HEK293 (cell line): Measurements from ENCODE around the gene FOXD1.
A peak's percentile ranks its signal among the peaks of the same experiment; 100 is the strongest.

ENCODE experiments used
- GLI4 ChIP-seq: fragments of 450-650 bp; formaldehyde crosslinking; IDR thresholded peaks from 2 replicates; pipeline ENCODE4 v1.5.1; 2016; ENCODE audit warnings: missing biosample characterization, missing genetic modification characterization
- HOXC10 ChIP-seq: sonication (generic); formaldehyde crosslinking; IDR thresholded peaks from 2 replicates; pipeline ENCODE4 v1.8.1; 2023; ENCODE audit warnings: mild to moderate bottlenecking, missing genetic modification reagents
- KLF16 ChIP-seq: fragments of 450-650 bp; formaldehyde crosslinking; IDR thresholded peaks from 2 replicates; pipeline ENCODE4 v1.5.1; 2017; ENCODE audit warnings: missing biosample characterization, missing genetic modification characterization
- MYNN ChIP-seq: fragments of 450-650 bp; formaldehyde crosslinking; IDR thresholded peaks from 2 replicates; pipeline ENCODE4 v1.5.1; 2016; ENCODE audit warnings: missing biosample characterization, missing genetic modification characterization, borderline replicate concordance
- ZNF10 ChIP-seq: fragments of 450-650 bp; formaldehyde crosslinking; IDR thresholded peaks from 2 replicates; pipeline ENCODE4 v1.5.1; 2017; ENCODE audit warnings: missing biosample characterization, missing genetic modification characterization
- ZNF121 ChIP-seq: fragments of 450-650 bp; formaldehyde crosslinking; IDR thresholded peaks from 2 replicates; pipeline ENCODE4 v1.5.1; 2016; ENCODE audit warnings: missing biosample characterization, missing genetic modification characterization
- ZNF133 ChIP-seq: fragments of 450-650 bp; formaldehyde crosslinking; IDR thresholded peaks from 2 replicates; pipeline ENCODE4 v1.5.1; 2016; ENCODE audit warnings: missing biosample characterization, missing genetic modification characterization
- ZNF184 ChIP-seq: fragments of 450-650 bp; IDR thresholded peaks from 2 replicates; pipeline ENCODE4 v1.5.1; 2018; ENCODE audit warnings: missing biosample characterization, mild to moderate bottlenecking, missing genetic modification characterization
- ZNF221 ChIP-seq: fragments of 450-650 bp; formaldehyde crosslinking; IDR thresholded peaks from 2 replicates; pipeline ENCODE4 v1.5.1; 2017; ENCODE audit warnings: missing biosample characterization, missing genetic modification characterization, borderline replicate concordance
- ZNF341 ChIP-seq: fragments of 450-650 bp; formaldehyde crosslinking; IDR thresholded peaks from 2 replicates; pipeline ENCODE4; 2016; ENCODE audit warnings: low read depth, missing biosample characterization, missing genetic modification characterization
- ZNF423 ChIP-seq: fragments of 450-650 bp; formaldehyde crosslinking; IDR thresholded peaks from 2 replicates; pipeline ENCODE4 v1.5.1; 2016; ENCODE audit warnings: missing biosample characterization, missing genetic modification characterization
- ZNF530 ChIP-seq: fragments of 450-650 bp; formaldehyde crosslinking; IDR thresholded peaks from 2 replicates; pipeline ENCODE4 v1.5.1; 2016; ENCODE audit warnings: low read depth, missing biosample characterization, missing genetic modification characterization
- ZNF544 ChIP-seq: fragments of 450-650 bp; formaldehyde crosslinking; IDR thresholded peaks from 2 replicates; pipeline ENCODE4 v1.5.0; 2017; ENCODE audit warnings: missing biosample characterization, missing genetic modification characterization
- ZNF549 ChIP-seq: fragments of 450-650 bp; IDR thresholded peaks from 2 replicates; pipeline ENCODE4 v1.5.1; 2018; ENCODE audit warnings: missing biosample characterization, missing genetic modification characterization, mild to moderate bottlenecking, inconsistent platforms, moderate library complexity
- ZNF561 ChIP-seq: fragments of 450-650 bp; IDR thresholded peaks from 2 replicates; pipeline ENCODE4 v1.5.1; 2018; ENCODE audit warnings: missing biosample characterization, missing genetic modification characterization, borderline replicate concordance
- ZNF626 ChIP-seq: fragments of 450-650 bp; sonication (Bioruptor Pico); formaldehyde crosslinking; IDR thresholded peaks from 2 replicates; pipeline ENCODE4 v1.5.1; 2018; ENCODE audit warnings: missing biosample characterization, missing genetic modification characterization, inconsistent platforms
- ZNF664 ChIP-seq: fragments of 450-650 bp; formaldehyde crosslinking; IDR thresholded peaks from 2 replicates; pipeline ENCODE4 v1.5.1; 2016; ENCODE audit warnings: missing biosample characterization, missing genetic modification characterization
- ZNF768 ChIP-seq: fragments of 450-650 bp; formaldehyde crosslinking; IDR thresholded peaks from 2 replicates; pipeline ENCODE4 v1.5.1; 2018; ENCODE audit warnings: missing biosample characterization, mild to moderate bottlenecking, missing genetic modification characterization
- TF ChIP-seq, protein P1 (sequence below): fragments of 450-650 bp; formaldehyde crosslinking; IDR thresholded peaks from 2 replicates; pipeline ENCODE4 v1.5.1; 2016; ENCODE audit warnings: missing biosample characterization, missing genetic modification characterization
- TF ChIP-seq, protein P2 (sequence below): fragments of 450-650 bp; formaldehyde crosslinking; IDR thresholded peaks from 2 replicates; pipeline ENCODE4 v1.5.1; 2017; ENCODE audit warnings: missing biosample characterization, missing genetic modification characterization
- TF ChIP-seq, protein P3 (sequence below): fragments of 450-650 bp; formaldehyde crosslinking; IDR thresholded peaks from 2 replicates; pipeline ENCODE4 v1.5.1; 2016; ENCODE audit warnings: missing biosample characterization, missing genetic modification characterization
- TF ChIP-seq, protein P4 (sequence below): fragments of 450-650 bp; formaldehyde crosslinking; IDR thresholded peaks from 2 replicates; pipeline ENCODE4 v1.5.1; 2016; ENCODE audit warnings: missing biosample characterization, missing genetic modification characterization
- TF ChIP-seq, protein P5 (sequence below): fragments of 450-650 bp; formaldehyde crosslinking; IDR thresholded peaks from 2 replicates; pipeline ENCODE4 v1.5.1; 2017; ENCODE audit warnings: missing biosample characterization, missing genetic modification characterization
- TF ChIP-seq, protein P6 (sequence below): fragments of 450-650 bp; formaldehyde crosslinking; IDR thresholded peaks from 2 replicates; pipeline ENCODE4 v1.5.1; 2017; ENCODE audit warnings: missing biosample characterization, missing genetic modification characterization
- TF ChIP-seq, protein P7 (sequence below): fragments of 450-650 bp; formaldehyde crosslinking; IDR thresholded peaks from 2 replicates; pipeline ENCODE4 v1.5.1; 2017; ENCODE audit warnings: missing biosample characterization, mild to moderate bottlenecking, missing genetic modification characterization, moderate library complexity

The FOXD1 gene

GRCh38 chr5:73424556-73424977 lies 24.0 kb downstream of the FOXD1 start (continued):
- no peak; the same call in 1 of the 2 replicates for TF ChIP-seq ZNF549 (tag by site-specific recombination)
- TF ChIP-seq ZNF530 (tag by site-specific recombination): no peak
- TF ChIP-seq MYNN (tag by site-specific recombination): no peak
- no peak for TF ChIP-seq ZNF10 (tag by site-specific recombination)
- TF ChIP-seq, protein P1, sequence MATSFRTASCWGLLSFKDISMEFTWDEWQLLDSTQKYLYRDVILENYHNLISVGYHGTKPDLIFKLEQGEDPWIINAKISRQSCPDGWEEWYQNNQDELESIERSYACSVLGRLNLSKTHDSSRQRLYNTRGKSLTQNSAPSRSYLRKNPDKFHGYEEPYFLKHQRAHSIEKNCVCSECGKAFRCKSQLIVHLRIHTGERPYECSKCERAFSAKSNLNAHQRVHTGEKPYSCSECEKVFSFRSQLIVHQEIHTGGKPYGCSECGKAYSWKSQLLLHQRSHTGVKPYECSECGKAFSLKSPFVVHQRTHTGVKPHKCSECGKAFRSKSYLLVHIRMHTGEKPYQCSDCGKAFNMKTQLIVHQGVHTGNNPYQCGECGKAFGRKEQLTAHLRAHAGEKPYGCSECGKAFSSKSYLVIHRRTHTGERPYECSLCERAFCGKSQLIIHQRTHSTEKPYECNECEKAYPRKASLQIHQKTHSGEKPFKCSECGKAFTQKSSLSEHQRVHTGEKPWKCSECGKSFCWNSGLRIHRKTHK (tag by site-specific recombination): no peak
- TF ChIP-seq ZNF121 (tag by site-specific recombination): no peak
- TF ChIP-seq ZNF561: no peak
- TF ChIP-seq, protein P2, sequence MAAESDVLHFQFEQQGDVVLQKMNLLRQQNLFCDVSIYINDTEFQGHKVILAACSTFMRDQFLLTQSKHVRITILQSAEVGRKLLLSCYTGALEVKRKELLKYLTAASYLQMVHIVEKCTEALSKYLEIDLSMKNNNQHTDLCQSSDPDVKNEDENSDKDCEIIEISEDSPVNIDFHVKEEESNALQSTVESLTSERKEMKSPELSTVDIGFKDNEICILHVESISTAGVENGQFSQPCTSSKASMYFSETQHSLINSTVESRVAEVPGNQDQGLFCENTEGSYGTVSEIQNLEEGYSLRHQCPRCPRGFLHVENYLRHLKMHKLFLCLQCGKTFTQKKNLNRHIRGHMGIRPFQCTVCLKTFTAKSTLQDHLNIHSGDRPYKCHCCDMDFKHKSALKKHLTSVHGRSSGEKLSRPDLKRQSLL (tag by site-specific recombination): no peak
- TF ChIP-seq, protein P3, sequence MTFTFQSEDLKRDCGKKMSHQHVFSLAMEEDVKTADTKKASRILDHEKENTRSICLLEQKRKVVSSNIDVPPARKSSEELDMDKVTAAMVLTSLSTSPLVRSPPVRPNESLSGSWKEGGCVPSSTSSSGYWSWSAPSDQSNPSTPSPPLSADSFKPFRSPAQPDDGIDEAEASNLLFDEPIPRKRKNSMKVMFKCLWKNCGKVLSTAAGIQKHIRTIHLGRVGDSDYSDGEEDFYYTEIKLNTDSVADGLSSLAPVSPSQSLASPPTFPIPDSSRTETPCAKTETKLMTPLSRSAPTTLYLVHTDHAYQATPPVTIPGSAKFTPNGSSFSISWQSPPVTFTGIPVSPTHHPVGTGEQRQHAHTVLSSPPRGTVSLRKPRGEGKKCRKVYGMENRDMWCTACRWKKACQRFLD (tag by site-specific recombination): no peak
- TF ChIP-seq ZNF133: no peak
- TF ChIP-seq GLI4: no peak
- TF ChIP-seq, protein P4, sequence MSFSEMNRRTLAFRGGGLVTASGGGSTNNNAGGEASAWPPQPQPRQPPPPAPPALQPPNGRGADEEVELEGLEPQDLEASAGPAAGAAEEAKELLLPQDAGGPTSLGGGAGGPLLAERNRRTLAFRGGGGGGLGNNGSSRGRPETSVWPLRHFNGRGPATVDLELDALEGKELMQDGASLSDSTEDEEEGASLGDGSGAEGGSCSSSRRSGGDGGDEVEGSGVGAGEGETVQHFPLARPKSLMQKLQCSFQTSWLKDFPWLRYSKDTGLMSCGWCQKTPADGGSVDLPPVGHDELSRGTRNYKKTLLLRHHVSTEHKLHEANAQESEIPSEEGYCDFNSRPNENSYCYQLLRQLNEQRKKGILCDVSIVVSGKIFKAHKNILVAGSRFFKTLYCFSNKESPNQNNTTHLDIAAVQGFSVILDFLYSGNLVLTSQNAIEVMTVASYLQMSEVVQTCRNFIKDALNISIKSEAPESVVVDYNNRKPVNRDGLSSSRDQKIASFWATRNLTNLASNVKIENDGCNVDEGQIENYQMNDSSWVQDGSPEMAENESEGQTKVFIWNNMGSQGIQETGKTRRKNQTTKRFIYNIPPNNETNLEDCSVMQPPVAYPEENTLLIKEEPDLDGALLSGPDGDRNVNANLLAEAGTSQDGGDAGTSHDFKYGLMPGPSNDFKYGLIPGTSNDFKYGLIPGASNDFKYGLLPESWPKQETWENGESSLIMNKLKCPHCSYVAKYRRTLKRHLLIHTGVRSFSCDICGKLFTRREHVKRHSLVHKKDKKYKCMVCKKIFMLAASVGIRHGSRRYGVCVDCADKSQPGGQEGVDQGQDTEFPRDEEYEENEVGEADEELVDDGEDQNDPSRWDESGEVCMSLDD (tag by site-specific recombination): no peak
- no peak for TF ChIP-seq KLF16
- TF ChIP-seq, protein P5, sequence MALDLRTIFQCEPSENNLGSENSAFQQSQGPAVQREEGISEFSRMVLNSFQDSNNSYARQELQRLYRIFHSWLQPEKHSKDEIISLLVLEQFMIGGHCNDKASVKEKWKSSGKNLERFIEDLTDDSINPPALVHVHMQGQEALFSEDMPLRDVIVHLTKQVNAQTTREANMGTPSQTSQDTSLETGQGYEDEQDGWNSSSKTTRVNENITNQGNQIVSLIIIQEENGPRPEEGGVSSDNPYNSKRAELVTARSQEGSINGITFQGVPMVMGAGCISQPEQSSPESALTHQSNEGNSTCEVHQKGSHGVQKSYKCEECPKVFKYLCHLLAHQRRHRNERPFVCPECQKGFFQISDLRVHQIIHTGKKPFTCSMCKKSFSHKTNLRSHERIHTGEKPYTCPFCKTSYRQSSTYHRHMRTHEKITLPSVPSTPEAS (tag by site-specific recombination): no peak
- 0 out of 2 replicates have a peak, but pooled peaks have one; percentile 26 for TF ChIP-seq ZNF544
- TF ChIP-seq ZNF184 (tag by site-specific recombination): no peak
- TF ChIP-seq ZNF626 (tag by site-specific recombination): no peak
- no peak for TF ChIP-seq ZNF423 (tag by site-specific recombination)
- no peak for TF ChIP-seq ZNF221 (tag by site-specific recombination)
- no peak for TF ChIP-seq ZNF664 (tag by site-specific recombination)
- TF ChIP-seq, protein P6, sequence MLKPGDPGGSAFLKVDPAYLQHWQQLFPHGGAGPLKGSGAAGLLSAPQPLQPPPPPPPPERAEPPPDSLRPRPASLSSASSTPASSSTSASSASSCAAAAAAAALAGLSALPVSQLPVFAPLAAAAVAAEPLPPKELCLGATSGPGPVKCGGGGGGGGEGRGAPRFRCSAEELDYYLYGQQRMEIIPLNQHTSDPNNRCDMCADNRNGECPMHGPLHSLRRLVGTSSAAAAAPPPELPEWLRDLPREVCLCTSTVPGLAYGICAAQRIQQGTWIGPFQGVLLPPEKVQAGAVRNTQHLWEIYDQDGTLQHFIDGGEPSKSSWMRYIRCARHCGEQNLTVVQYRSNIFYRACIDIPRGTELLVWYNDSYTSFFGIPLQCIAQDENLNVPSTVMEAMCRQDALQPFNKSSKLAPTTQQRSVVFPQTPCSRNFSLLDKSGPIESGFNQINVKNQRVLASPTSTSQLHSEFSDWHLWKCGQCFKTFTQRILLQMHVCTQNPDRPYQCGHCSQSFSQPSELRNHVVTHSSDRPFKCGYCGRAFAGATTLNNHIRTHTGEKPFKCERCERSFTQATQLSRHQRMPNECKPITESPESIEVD (tag by site-specific recombination): peak; percentile 32; the same call in 1 of the 2 replicates
- no peak for TF ChIP-seq ZNF341
- TF ChIP-seq, protein P7, sequence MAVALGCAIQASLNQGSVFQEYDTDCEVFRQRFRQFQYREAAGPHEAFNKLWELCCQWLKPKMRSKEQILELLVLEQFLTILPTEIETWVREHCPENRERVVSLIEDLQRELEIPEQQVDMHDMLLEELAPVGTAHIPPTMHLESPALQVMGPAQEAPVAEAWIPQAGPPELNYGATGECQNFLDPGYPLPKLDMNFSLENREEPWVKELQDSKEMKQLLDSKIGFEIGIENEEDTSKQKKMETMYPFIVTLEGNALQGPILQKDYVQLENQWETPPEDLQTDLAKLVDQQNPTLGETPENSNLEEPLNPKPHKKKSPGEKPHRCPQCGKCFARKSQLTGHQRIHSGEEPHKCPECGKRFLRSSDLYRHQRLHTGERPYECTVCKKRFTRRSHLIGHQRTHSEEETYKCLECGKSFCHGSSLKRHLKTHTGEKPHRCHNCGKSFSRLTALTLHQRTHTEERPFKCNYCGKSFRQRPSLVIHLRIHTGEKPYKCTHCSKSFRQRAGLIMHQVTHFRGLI (tag by site-specific recombination): no peak
- no peak for TF ChIP-seq HOXC10 (CRISPR knock-in tag)
- TF ChIP-seq ZNF768 (tag by site-specific recombination): no peak
